GM21423 (cell line): ENCODE results near the gene SH2D2A.

Source experiments
- ATAC-seq: cut with Tn5 transposase; IDR thresholded peaks from one replicate; pipeline ENCODE4 v1.9.1; 2021; ENCODE audit warnings: mild to moderate bottlenecking, moderate library complexity; ENCODE audit not compliant: unreplicated experiment

Gene SH2D2A

DNA sequence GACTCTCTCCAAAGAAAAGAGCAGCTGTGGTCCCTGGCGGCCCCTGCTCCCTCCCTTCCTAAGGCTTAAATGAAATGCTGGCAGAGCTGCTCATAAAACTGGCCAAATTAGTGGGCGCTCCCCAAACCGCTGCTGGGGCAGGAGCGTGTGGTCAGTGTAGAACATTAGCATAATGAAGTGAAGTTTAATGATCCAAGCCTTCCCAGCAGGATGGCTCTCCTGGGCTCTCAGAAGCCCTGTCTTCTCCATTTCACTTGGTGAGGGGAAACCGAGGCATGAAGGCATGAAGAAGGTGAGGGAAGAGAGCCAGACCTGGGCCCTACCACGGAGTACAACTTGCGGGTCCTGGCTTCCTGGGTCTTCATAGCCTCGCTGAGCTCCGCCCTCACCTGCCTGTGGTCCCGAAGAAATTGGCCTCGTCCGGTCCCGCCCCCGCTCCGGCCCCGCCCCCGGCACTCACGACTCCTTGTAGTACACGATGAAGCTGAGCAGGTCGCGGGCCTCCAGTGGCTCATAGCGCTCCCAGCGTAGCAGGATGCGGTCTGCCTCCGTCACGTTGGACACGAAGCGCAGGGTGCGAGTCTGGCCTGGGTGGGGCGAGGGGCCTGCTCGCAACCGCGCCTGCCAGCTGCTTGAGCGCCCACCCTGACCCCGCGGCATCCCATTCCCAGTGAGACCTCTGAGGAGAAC, 32.0 kb upstream of the SH2D2A start:
- ATAC-seq, result no peak

DNA sequence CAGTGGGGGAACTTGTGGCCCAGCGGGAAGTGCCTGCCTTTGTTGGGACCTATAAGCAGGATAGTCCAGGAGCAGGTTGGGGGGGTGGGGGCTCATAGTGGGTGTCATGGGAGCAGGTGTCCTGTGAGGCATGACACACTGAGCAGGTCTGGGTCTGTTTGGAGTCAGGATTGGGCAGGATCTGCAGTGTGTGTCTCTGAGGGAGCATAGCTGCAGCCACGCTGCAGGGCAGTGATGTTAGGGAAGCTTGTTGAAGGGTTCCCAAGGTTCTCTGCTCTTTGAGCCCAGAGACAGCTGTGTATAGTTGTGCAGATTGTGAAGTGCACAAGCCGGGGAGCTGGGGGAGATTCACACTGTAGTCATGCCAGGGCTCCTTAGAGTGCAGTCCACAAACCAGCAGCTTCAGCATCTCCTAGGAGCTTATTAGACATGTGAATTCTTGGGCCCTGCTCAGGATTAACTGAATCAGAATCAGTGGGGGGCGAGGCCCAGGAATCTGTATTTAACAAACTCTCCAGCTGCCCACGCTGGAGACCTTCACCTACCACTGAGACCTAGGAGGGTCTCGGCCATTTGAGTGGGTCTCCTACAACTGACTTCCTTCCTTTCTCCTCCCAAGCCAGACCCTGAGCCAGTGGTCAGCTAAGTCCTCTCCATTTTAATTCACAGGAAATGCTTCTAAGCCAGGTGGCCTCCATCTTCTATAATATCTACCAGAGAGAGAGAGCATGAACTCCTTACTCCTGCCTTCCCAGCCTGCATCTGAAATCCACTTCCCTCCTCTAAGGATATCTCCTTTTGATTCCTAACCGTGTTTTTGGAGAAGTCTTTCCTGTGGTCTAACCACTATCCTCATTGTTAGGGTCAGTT, 31.2 kb upstream of the SH2D2A start:
- no peak for ATAC-seq

DNA sequence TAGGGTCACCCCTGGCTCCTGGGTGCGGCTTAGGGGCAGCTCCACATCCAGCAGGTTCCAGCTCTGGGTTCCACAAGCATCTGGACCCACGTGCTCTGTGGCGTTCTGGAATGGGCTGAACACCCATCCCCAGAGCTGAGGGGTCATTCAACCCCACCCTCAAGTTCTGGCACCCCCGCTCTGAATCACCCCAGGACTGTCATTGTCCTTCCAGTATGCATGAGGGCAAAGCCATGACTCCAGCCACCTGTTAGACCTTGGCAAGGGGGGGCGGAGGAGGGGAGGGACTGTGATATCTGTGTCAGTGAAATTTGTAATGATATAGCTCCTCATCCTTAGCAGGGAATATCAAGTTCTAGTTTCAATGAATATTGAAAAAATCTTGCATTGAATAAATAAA, 30.0 kb upstream of the SH2D2A start:
- ATAC-seq, result no peak

DNA sequence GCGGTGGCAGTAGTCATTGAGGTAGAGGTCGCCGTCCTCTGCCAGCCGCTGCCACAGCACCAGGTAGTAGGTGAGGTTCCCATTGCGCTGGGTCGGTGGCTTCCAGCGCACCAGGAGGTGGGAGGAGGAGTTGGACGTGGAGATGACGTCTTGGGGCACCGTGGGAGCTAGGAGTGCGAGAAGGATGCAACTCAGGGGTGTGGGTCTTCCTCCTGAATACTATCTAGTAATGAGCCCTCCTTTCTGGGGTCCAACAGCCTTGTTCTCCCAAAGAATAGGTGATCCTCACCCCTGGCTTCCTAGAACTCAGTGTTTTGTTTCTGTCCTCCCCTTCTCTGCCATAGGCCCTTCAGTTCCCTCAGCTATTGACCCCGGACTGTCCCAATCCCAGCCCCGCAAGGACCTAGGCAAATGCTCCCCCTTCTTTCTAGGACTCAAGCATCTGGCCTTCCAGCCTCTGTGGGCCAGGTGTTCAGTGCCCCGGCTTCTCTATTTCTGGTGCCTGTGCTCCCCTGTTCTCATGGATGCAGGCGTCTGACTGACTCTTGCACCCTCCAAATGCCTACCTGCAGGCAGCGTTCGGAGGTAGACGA, 29.4 kb upstream of the SH2D2A start:
- ATAC-seq, result no peak

DNA sequence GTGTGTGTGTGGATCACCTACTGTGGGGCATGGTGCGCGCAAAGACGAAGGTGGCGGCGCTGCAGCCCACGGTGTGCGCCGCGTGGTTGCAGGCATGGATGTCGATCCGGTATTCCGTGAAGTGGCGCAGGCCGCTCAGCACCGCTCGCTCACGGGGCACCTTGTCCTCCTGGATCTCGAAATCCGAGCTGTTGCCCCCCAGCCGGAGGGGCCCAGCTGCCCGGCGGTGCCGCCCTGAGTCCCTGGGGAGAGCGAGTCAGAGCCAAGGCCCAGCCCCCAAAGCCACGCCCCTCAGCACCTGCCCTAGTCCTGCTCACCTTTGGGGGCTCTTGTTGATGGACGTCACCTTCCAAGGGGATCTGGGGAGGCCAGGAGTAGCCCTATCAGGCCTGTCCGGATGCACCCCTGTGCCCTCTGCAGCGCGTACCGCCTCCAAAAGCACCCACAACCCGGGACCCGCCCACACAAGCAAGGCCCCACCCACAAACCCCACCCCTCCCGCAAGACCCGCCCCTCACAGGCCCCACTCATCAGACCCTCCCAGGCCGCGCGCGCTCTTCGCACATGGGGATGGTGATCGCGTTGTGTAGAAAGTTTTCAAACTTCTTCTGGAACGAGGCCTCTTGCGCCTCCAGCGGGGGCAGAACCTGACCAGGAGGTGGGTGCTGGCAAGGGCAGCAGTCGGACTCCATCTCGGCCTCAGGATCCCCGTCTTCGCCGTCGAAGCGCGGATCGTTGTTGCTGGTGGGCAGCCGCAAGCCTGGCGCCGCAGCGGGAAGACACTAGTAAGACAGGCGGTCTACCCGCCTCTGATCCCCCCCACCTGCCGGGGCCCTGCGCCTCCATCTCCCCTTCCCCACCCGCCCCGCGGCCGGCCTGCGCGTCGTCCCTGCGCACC, 28.7 kb upstream of the SH2D2A start:
- ATAC-seq, result no peak

DNA sequence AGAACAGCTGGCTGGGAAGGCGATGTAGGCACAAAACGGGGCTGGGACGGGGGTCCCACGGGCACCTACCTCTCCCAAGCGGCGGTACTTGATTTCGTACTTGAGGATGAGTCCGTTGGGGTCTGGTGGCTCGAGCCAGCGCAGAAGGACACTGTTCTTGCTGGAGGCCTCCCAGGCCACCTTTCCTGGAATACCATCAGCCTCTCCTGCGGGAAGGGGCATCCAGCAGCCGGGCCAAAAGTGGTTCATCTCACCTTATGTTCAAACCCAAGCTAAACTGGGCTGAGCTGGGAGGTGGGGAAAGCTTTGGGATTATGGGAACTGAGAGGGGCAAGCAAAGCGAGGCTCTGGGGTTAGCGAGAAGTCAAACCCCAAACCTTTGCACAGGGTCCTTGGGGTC, 28.0 kb upstream of the SH2D2A start:
- no peak for ATAC-seq

DNA sequence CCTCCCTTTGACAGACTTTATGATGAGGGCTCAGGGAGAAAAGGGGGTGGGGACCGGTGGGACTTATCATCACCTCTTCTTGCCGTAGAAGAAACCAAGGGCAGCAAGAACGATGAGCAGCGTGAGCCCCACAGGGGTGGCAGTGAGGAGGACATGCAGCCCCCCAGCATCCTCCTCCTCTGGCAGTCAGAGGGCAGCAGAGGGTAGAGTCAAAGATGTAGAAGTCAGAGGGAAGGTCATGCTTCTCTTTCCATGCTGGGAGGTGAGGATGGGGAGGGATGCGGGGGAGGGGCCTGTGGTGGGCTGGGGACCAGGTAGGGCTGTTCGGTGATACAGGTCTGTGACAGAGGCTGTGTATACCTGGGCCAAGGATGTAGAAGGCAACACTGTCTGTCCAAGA, 27.5 kb upstream of the SH2D2A start:
- ATAC-seq, result no peak

DNA sequence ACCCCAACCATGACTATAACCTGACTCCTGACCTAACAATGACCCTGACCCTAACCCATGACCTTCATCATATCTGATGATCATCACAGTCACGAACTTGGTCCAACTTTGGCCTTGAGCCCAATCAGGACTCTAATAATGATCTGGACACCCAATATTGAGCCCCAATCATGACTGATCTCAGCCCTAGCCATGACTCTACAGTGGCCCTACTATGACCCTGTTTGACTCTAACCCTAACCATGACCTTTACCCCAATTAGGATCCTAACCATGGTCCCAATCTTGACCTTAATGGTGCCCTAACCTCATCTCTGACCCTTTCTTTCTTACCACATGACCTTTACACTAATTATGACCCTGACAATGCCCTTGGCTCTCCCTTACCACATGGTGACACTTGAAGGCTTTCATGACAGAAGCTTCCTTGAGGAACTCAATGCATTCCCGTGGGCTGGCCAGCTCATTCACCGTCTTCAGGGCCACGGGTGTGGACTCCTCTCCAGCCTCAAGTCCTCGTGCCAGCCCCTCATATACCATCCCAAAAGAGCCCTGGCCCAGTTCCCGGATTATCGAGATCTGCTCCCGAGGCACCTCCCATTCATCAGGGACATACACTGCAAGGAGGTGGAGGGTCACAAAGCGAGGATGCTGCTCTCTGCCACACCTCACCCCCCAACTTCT, 26.1 kb upstream of the SH2D2A start:
- ATAC-seq, result no peak

DNA sequence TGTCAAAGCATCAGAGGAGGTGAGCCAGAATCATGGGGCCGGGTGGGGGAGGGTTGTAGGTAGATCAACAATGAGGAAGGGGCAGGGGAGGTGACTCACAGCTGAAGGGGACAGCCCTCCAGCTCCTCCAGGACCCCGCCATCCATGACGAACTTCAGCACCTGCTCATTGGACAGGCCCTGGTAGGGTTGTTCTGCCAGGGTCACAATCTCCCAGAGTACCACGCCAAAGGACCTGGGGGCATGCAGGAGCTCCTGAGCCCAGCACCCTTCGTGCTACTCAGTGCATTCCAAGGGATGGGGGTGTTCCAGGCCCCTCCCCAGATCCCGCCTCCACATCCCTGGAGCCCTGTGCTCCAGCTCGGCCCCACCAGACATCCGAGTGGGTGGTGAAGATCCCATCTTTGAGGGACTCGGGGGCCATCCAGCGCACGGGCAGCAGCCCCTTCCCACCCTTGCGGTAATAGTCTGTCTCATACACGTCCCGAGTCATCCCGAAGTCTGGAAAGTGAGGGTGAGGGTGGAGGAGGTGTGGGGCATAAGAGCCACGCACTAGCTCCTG, 24.7 kb upstream of the SH2D2A start:
- no peak for ATAC-seq

DNA sequence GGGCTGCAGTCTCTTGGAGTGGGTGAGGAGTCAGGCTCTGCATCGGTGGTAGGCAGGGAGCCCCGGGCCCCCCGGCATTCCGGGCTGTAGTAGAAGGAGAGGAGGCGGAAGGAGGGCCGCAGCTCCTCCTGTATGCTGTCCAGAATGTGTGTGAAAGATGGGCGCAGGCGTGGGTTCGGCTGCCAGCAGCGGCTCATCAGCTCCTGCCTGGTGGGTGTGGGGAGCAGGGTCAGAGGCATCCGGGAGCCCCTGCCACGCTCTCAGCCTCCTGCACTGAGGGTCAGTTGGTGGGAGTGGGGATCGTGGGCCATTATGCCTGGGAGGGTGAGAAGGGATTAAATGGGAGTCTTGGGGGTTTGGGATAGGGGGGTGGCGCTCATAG, 24.2 kb upstream of the SH2D2A start:
- ATAC-seq, result no peak

DNA sequence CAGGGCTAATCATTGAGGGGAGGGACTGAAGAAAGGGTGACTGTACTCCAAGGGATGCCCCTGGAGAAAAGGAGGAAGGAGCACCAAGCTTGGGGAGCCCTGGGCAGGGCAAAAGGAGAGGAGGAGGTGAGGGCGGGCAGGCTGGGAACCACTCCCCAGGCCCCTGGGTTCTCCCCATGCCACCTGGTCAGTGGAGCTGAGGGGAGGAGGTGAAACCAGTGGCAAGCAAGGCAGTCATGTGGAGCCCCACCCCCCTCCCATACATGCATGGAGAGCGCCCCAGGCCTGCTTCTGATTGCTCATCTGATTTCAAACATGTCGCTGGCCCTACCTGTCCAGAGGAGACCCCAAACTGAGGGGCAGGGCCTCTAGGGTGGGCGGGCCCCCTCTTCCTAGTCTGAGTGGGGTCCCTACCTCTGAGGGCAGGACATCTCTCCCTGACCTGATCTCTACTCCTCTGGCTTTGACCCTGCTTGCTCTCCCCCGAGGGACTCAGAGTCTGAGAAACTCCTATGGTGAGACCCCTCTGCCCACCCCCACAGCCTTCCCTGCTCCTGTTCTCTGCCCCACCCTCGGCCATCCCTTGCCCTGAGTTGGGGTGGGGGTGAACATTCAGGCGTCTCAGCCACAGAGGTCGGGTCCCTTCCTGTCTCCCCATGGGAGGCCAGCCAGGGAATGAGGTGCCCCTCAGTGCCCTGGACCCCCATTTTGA, 23.7 kb upstream of the SH2D2A start:
- no peak for ATAC-seq

DNA sequence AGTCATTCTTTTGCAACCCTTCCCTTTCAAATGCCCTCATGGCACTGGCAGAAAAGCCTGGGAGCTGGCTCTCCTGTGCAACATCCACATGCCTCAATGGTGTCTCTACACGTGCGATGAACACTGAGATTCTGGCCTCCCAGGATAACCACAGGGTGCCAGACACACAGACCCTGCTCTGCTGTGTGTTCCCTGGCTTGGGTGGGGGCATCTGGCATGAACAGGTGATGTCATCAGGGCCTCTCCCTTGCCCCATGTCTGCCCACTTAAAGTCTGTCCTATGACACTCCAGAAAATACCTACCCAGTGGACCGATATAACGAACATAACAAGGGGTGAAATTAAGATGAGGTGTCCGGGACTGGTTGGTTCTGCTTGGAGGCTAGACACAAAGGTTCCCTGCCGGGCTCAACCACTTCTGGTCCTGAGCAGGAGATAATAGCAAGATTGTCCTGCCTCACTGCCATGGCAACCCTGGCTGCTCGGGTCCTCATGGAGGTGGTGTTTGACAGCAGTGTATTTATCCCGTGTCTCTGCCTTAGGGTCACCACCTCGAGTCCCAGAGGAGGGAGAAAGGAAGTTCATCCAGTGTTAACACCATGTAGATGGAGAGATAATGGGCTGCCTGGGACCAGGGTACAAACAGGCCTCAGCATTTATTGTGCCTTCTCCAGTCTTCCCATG, 22.9 kb upstream of the SH2D2A start:
- no peak for ATAC-seq

DNA sequence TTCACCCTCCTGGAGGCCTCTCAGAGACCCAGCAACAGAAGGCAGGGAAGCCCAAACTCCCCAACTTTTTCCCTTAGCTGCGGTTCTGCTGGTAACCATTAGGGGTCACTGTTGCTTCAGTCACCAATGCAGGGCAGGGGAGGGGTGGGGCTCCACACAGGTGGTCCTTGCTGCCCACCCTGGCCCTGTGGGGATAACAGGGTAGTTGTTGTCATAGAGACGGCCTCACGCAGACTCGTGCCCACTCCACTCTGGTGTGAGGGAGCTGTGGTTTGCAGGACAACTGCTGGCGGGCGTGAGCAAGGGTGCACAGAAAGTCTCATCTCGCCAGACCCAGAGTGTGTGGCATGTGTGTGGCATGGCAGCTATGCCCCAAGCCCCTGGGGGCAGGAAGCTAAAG, 22.3 kb upstream of the SH2D2A start:
- ATAC-seq, result no peak

DNA sequence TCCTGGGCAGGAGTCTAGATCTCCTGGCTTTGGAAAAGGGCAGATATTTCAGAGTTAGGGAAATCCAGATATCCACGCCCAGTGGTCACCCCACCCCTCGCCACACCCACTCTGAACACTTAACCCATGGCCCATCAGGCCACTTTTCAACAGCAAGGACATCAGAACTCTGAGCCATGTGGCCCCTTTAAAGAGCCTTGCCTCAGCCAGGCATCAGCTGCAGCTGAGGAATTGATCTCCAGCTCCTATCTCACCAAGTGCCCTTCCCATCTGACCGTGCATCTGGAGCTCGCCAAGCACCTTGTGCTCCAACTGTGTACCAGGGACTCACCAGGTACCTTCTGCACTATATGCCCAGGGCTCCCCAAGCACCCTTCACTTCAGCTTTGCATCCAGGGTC, 20.2 kb upstream of the SH2D2A start:
- ATAC-seq, result no peak

DNA sequence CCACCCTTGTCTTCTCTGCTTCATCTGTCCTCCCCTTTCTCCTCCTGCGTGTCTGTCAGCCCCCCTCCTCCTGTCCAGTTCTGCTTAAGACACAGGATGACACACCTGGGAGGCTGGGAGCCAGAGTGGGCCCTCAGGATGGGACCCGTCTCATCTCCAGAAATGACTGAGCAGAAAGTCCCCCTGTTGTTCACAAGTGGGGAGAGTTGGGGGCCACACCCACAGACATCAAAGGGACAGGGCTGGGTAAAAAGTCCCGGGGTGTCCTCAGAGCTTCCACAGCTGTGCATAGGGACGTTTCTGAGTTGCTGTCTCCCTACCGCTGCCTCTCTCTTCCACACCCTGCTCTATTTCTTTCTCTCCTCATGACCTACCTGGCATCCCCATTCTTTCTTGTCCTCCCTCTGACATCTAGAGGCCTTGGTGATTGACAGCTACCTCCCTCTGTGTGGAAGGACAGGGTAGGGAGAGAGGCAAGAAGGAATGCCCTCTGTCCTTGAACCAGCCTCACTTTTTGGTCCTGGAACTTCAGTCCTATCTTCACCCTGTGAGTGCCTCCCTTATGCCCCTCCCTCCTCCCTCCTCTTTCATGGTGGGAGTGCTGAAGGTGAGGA, 19.5 kb upstream of the SH2D2A start:
- no peak for ATAC-seq

DNA sequence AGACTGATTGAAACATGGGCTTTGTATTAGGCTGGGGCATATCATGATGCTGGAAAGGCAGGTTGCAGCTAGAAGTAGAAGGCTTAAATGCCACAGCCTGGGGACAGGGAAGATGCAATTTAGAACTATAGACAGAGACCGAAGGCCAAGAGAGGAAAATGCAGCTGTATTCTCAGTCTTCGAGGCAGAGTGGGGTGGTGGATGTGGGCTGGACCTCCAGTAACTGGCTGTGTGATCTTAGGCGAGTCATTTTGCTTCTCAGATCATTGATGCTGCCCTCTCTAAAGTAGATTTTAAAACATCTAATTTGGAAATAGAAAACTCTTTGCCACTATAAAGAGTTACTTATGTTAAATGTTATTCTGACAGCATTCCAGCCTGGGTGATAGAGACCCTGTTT, 17.7 kb upstream of the SH2D2A start:
- ATAC-seq, result no peak

DNA sequence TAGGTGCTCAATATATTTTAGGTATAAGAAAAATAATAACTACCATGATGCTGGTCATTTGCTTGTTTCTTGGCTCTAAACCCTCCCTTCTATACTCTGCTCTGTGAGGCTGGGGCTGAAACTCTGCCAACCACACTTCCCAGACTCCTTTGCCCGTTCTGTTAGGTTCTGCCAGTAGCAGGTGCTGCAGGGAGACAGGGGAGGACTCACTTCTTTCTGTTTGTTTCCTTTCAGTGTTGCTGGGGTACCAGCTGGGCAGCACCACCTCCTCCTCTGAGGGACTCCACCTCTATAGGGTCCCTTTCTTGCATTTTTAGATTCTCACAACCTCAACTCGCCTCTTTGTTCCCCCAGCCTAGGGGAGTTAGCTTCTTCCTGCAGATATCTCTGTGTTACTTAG, 17.0 kb upstream of the SH2D2A start:
- ATAC-seq, result no peak

DNA sequence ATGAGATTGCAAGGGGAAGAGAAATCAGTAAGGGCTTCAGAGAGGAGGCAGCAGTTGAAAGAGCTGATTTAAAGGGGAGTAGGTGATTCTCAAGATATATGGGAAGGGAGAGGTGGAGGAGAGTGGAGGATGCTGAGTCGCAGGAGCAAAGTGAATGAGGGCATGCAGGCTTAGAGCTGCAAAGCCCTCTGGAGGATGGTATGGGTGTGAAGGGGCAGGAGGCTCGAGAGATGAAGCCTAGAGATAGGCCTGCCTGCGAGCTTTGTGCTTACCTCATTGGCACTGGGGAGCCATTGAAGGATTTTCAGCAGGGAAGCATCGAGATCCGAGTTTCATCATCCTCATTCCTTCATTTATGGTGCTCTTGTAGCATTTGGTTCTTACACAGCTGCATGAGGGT, 15.8 kb upstream of the SH2D2A start:
- no peak for ATAC-seq
